Stomach (tissue), 9 donors: ENCODE results near the gene STK39. TPM values are rescaled to one million over a fixed set of nuclear protein-coding genes. Genes with fewer than 3 reads are reported as not detected.

ENCODE experiments used
- DNase-seq, 2 donors: peaks; one replicate each; pipeline versions ENCODE4 v3.0.0 to v3.0.0-alpha.2; 2013 to 2019
- H3K27ac ChIP-seq, 5 donors: fragments of 200-600 bp in 4 of 5; sonication (generic) in 4 of 5; one replicate each; pipeline ENCODE4 v1.5.1; 2013 to 2019; ENCODE audit warnings: mild to moderate bottlenecking in 1 of 5, moderate library complexity in 1 of 5
- H3K27me3 ChIP-seq, 3 donors: fragments of 200-600 bp; sonication (generic); one replicate each; pipeline ENCODE4 v1.5.1; 2017 to 2019; ENCODE audit warnings: mixed run types in 1 of 3
- H3K36me3 ChIP-seq, 4 donors: fragments of 200-600 bp; sonication (generic); 1 replicate in 3 of 4; 2 replicates in 1 of 4; pipeline ENCODE4 v1.5.1; 2016 to 2019
- H3K4me1 ChIP-seq, 4 donors: fragments of 200-600 bp; sonication (generic); one replicate each; pipeline ENCODE4 v1.5.1; 2016 to 2019
- H3K4me3 ChIP-seq, 4 donors: fragments of 200-600 bp; sonication (generic) in 3 of 4; one replicate each; pipeline ENCODE4 v1.5.1; 2016 to 2019; ENCODE audit warnings: mild to moderate bottlenecking in 1 of 4
- H3K9me3 ChIP-seq, 4 donors: fragments of 200-600 bp; sonication (generic); one replicate each; pipeline ENCODE4 v1.5.1; 2016 to 2019
- CTCF ChIP-seq, 7 experiments: fragments of 450-650 bp in 4 of 7; fragments of 200-600 bp in 3 of 7; sonication (generic) in 3 of 7; IDR thresholded peaks; one replicate each; pipeline ENCODE4 v1.5.1; 2016 to 2019; ENCODE audit warnings: antibody characterized with exemption in 7 of 7, control low read depth in 2 of 7, mild to moderate bottlenecking in 1 of 7
- EP300 ChIP-seq: sonication (generic); formaldehyde crosslinking; IDR thresholded peaks from one replicate; pipeline ENCODE4 v1.6.1; 2017; ENCODE audit warnings: antibody characterized with exemption
- POLR2A ChIP-seq, 4 donors: fragments of 450-650 bp; IDR thresholded peaks; one replicate each; pipeline ENCODE4 v1.6.1; 2016; ENCODE audit warnings: antibody characterized with exemption in 4 of 4, control low read depth in 2 of 4, mild to moderate bottlenecking in 1 of 4, moderate library complexity in 1 of 4
- POLR2AphosphoS5 ChIP-seq, 3 donors: sonication (generic); formaldehyde crosslinking; IDR thresholded peaks; one replicate each; pipeline ENCODE4 v1.6.1; 2016; ENCODE audit warnings: antibody characterized with exemption in 3 of 3
- WGBS, 5 donors: extraction: QIAGEN DNeasy Blood & Tissue Kit in 3 of 5; methylation state at CpG; one replicate each; pipeline versions ENCODE4 v1.1.5 to v1.1.7; 2013 to 2018; 5-methylcytosine and 5-hydroxymethylcytosine counted together
- intact Hi-C: fragments of 100-400 bp; cut with DNase I; formaldehyde crosslinking; loops from one replicate; pipeline ENCODE4 v1.15.1; 2023; ENCODE audit warnings: low total_unique reads
- polyA plus RNA-seq, 3 donors: library from polyadenylated mRNA; stranded (reverse); fragments of 200-250 nt; gene quantifications; one replicate each; pipeline ENCODE4 v1.2.3, GENCODE V29; 2013
- total RNA-seq, 5 donors: library from RNA; depleted of rRNA; stranded (reverse); fragments of >200 nt; gene quantifications; one replicate each; pipeline versions ENCODE4 v1.1.0 to v1.2.3, GENCODE V29; 2014 to 2016
- donor health status: healthy with polysubstance abuse.
- donor health status: Bipolar disorder and iron deficiency.
- donor health status: healthy.

The STK39 gene
- total and polyA plus RNA-seq, 8 donors = 18.3 to 60.7 (median 33.3) TPM

- DNase-seq = no peak
- Histone ChIP-seq H3K4me1 (peaks cover 0 to 13% (median 0%) of the 10 kb centered on the region in 4 donors), H3K4me3 (no peak overlapping the region), H3K27ac (no peak overlapping the region), H3K36me3 (peaks cover 0 to 11% (median 3%) of the 10 kb centered on the region in 4 donors), H3K9me3 (no peaks in the 10 kb centered on the region), H3K27me3 (no peaks in the 10 kb centered on the region)
- TF ChIP-seq POLR2A (IDR thresholded peaks at IDR 0.05) (no peak), EP300 (no peak), POLR2AphosphoS5 (IDR thresholded peaks at IDR 0.05) (no peak), CTCF (IDR thresholded peaks at IDR 0.05) (no peak)
- intact Hi-C loops = no loop called here
- 76 to 97% (median 92%) methylated on average over 7 of the region's 7 CpGs for WGBS, 5 donors
Observed at GRCh38 chr2:168171059-168171762, 76.2 kb downstream of the STK39 start.

- no peak for DNase-seq
- H3K27me3 ChIP-seq = no peaks in the 10 kb centered on the region
- H3K36me3 ChIP-seq = peaks cover 0 to 12% (median 7%) of the 10 kb centered on the region in 4 donors
- TF ChIP-seq POLR2AphosphoS5 (IDR thresholded peaks at IDR 0.05) (no peak), EP300 (no peak), POLR2A (IDR thresholded peaks at IDR 0.05) (no peak), CTCF (IDR thresholded peaks at IDR 0.05) (no peak)
- 65 to 93% (median 85%) methylated on average over 4 of the region's 4 CpGs for WGBS, 5 donors
- H3K9me3 ChIP-seq = no peaks in the 10 kb centered on the region
- peaks cover 0 to 10% (median 0%) of the 10 kb centered on the region in 4 donors for H3K4me1 ChIP-seq
- no peak overlapping the region for H3K27ac ChIP-seq
- intact Hi-C loops = no loop called here
- H3K4me3 ChIP-seq = no peak overlapping the region
Observed at GRCh38 chr2:168169097-168169745, 78.2 kb downstream of the STK39 start.

GRCh38 chr2:168167511-168168263 is 79.7 kb downstream of the STK39 start:
- Histone ChIP-seq H3K4me3 (no peak overlapping the region), H3K27ac (no peak overlapping the region), H3K36me3 (peaks cover 0 to 25% (median 14%) of the 10 kb centered on the region in 4 donors), H3K4me1 (peaks cover 0 to 10% (median 0%) of the 10 kb centered on the region in 4 donors), H3K27me3 (no peaks in the 10 kb centered on the region), H3K9me3 (no peaks in the 10 kb centered on the region)
- intact Hi-C loops = no loop called here
- TF ChIP-seq CTCF (IDR thresholded peaks at IDR 0.05) (no peak), EP300 (no peak), POLR2AphosphoS5 (IDR thresholded peaks at IDR 0.05) (no peak), POLR2A (IDR thresholded peaks at IDR 0.05) (no peak)
- DNase-seq = no peak
- WGBS, 5 donors = 89 to 95% (median 91%) methylated on average over 4 of the region's 4 CpGs

GRCh38 chr2:168166902-168167510 is 80.4 kb downstream of the STK39 start:
- H3K27ac ChIP-seq = no peak overlapping the region
- DNase-seq = no peak

More at GRCh38 chr2:168166902-168167510, 80.4 kb downstream of the STK39 start:
- H3K36me3 ChIP-seq = peaks cover 0 to 32% (median 17%) of the 10 kb centered on the region in 4 donors
- H3K4me3 ChIP-seq = no peak overlapping the region
- WGBS, 5 donors = 81 to 83% (median 82%) methylated on average over 7 of the region's 7 CpGs
- no peaks in the 10 kb centered on the region for H3K9me3 ChIP-seq
- intact Hi-C loops = no loop called here
- no peaks in the 10 kb centered on the region for H3K27me3 ChIP-seq
- peaks cover 0 to 10% (median 0%) of the 10 kb centered on the region in 4 donors for H3K4me1 ChIP-seq
- TF ChIP-seq CTCF (IDR thresholded peaks at IDR 0.05) (no peak), EP300 (no peak), POLR2AphosphoS5 (IDR thresholded peaks at IDR 0.05) (no peak), POLR2A (IDR thresholded peaks at IDR 0.05) (no peak)
